IPS-18c (cell line): ENCODE results near the gene OBSCN.

Source experiments
- H3K4me3 ChIP-seq: 2 replicates; pipeline ENCODE4 v1.7.0; 2013; ENCODE audit warnings: low read depth, mild to moderate bottlenecking, low read length, moderate library complexity; ENCODE audit not compliant: insufficient read depth
- H3K9me3 ChIP-seq: one replicate; pipeline ENCODE4 v1.6.1; 2013; ENCODE audit warnings: mild to moderate bottlenecking, low read length, moderate library complexity; ENCODE audit not compliant: control insufficient read depth, insufficient read depth

The OBSCN gene

DNA sequence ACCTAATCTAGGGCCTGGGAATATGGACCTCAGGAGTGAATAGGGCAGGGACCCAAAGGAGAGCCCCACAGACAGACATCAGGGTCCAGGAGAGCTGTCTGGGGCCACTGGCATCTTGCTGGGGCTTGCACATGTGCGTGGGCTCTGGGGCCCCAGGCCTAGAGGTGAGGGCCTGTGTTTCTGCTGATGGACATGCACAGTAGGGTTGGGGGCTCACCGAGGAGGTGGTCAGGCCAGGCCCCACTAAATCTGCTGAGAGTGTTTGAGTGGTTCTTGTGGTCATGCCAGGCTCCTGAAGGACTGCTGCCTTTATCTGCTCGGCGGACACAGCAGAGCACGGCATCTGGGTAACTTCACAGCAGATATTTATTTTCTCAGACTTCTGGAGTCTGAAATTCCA is 87.4 kb downstream of the OBSCN start:
- Histone ChIP-seq H3K4me3 (no peak overlapping the region), H3K9me3 (peaks cover 9% of the 10 kb centered on the region)

DNA sequence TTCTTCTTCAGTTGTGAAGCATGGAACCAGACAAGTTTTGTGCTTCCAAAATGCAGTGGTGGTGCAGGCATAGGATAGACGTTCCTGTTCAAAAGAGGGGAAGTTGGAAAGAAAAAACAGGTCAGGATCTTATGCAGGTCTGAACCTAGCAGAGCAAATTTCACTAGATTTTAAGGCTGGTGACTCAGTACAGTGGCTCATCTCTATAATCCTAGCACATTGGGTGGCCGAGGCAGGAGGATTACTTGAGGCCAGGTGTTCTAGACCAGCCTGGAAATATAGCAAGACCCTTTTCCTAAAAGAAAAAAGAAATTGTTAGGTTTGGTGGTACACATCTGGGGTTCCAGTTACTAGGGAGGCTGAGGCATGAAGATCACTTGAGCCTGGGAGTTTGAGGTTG is 88.1 kb downstream of the OBSCN start:
- no peak overlapping the region for H3K4me3 ChIP-seq
- H3K9me3 ChIP-seq = peaks cover 9% of the 10 kb centered on the region

DNA sequence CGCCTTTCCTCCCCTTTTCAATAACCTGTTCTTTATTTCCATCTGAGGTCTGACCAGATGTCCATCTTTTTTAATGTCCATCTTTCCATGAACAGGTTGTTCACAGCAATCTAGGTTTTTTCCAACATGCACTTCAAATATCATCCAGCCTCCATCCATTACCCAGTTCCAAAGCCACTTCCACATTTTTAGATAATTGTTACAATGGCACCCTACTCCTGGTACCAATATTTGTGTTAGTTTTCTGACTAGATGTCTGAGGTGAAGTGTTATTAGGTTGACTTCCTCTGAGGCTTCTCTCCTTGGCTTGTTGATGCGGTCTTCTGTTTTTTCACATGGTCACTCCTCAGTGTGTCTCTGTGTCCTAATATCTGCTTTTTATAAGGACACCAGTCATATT is 89.4 kb downstream of the OBSCN start:
- no peak overlapping the region for H3K4me3 ChIP-seq
- H3K9me3 ChIP-seq = peaks cover 6% of the 10 kb centered on the region

DNA sequence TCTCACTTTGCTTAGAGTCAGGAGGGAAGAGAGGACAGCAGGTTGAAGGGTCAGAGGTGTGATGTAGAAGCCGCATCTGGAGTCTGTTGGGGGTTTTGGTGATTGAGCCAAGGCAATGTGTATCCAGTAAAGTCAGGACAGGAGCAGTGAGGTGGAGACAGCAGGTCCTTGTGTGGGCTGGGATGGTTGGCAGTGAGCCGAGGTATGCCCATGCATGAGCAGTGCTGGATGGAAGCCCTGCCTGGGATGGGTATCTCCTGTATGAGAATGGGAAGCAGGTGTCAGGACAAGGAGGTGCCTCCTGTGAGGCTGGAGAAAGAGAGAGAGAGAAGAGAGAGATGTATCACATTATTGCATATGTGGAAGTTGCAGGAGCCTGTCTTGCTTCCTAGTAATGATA is 90.0 kb downstream of the OBSCN start:
- Histone ChIP-seq H3K4me3 (no peak overlapping the region), H3K9me3 (peaks cover 6% of the 10 kb centered on the region)

DNA sequence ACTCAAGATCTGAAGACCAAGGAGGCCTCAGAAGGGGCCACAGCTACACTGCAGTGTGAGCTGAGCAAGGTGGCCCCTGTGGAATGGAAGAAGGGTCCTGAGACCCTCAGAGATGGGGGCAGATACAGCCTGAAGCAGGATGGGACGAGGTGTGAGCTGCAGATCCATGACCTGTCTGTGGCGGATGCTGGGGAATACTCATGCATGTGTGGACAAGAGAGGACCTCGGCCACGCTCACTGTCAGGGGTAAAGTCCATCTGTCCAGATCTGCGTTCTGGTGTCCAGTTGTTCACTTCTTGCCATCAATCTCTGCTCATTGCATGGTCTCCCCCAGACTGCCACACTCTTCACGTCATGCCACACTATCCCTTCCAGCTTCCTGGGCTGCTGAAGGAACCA is 90.6 kb downstream of the OBSCN start:
- no peak overlapping the region for H3K4me3 ChIP-seq
- H3K9me3 ChIP-seq = peaks cover 6% of the 10 kb centered on the region

DNA sequence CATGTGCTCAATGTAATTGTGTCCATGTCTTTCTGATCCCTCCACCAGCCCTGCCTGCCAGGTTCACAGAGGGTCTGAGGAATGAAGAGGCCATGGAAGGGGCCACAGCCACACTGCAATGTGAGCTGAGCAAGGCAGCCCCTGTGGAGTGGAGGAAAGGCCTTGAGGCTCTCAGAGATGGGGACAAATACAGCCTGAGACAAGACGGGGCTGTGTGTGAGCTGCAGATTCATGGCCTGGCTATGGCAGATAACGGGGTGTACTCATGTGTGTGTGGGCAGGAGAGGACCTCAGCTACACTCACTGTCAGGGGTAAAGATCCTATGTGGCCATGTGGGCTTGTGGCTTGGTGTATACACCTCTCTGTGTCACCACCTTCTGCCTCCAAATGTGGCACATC is 91.4 kb downstream of the OBSCN start:
- peaks cover 6% of the 10 kb centered on the region for H3K9me3 ChIP-seq

DNA sequence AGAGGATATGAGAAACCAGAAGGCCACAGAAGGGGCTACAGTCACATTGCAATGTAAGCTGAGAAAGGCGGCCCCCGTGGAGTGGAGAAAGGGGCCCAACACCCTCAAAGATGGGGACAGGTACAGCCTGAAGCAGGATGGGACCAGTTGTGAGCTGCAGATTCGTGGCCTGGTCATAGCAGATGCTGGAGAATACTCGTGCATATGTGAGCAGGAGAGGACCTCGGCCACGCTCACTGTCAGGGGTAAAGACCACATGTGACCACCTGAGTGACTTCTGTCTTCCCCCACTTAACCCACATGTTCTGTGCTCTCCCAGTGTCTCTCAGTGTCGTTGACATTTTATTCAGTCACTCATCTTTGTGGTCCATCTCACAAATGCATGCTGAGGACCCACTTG is 92.1 kb downstream of the OBSCN start:
- Histone ChIP-seq H3K4me3 (no peak overlapping the region), H3K9me3 (peaks cover 4% of the 10 kb centered on the region)

More for the DNA sequence above, 91.4 kb downstream of the OBSCN start:
- H3K4me3 ChIP-seq = no peak overlapping the region

DNA sequence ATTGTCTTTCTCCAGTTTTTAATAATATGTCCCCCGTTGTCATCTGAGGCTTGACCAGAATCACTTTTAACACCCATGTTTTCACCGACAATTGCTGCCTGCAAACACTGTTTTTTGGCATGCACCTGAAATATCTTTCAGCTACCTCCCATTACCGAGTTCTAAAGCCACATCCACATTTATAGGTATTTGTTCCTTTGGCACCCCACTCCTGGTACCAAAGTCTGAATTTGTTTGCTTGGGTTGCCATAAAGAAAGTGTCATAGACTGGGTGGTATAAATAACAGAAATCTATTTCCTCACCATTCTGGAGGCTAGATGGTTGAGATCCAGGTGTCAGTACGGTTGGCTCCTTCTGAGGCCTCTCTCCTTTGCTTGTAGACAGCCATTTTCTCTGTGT is 94.2 kb downstream of the OBSCN start:
- H3K9me3 ChIP-seq = peaks cover 2% of the 10 kb centered on the region
- no peak overlapping the region for H3K4me3 ChIP-seq

DNA sequence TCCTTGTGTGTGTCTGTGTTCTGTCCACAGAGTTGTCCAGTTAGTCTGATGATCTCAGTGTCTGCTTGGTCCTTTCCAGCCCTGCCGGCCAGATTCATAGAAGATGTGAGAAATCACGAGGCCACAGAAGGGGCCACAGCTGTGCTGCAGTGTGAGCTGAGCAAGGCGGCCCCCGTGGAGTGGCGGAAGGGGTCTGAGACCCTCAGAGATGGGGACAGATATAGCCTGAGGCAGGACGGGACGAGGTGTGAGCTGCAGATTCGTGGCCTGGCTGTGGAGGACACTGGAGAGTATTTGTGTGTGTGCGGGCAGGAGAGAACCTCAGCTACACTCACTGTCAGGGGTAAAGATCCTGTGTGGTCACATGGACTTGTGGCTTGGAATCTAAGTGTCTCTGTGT is 95.8 kb downstream of the OBSCN start:
- Histone ChIP-seq H3K4me3 (no peak overlapping the region), H3K9me3 (peaks cover 2% of the 10 kb centered on the region)

DNA sequence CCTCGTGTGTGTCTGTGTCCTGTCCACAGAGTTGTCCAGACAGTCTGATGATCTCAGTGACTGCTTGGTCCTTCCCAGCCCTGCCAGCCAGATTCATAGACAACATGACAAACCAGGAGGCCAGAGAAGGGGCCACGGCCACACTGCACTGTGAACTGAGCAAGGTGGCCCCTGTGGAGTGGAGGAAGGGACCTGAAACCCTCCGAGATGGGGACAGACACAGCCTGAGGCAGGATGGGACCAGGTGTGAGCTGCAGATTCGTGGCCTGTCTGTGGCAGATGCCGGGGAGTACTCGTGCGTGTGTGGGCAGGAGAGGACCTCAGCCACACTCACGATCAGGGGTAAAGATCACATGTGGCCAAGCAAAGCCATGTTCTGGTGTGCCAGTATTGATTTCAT is 96.4 kb downstream of the OBSCN start:
- no peak overlapping the region for H3K4me3 ChIP-seq
- no peaks in the 10 kb centered on the region for H3K9me3 ChIP-seq

DNA sequence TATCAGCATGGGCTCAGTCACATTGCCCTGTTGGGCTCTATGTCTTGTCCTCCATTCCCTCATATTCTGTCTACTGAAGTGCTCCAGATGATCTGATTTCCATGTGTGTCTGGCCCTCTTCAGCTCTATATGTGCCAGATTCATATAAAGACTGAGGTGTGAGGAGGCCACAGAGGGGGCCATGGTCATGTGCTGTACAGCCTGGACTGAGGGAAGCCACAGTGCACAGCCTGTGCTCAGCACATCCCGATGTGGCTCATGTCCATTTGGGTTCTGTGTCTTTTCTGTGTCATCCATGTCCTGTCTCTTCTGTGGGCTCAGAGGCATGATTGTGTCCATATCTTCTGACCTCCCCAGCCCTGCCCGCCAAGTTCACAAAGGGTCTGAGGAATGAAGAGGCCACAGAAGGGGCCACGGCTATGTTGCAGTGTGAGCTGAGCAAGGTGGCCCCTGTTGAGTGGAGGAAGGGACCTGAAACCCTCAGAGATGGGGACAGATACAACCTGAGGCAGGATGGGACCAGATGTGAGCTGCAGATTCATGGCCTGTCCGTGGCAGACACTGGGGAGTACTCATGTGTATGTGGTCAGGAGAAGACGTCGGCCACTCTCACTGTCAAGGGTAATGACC is 97.0 kb downstream of the OBSCN start:
- Histone ChIP-seq H3K4me3 (no peak overlapping the region), H3K9me3 (no peaks in the 10 kb centered on the region)

DNA sequence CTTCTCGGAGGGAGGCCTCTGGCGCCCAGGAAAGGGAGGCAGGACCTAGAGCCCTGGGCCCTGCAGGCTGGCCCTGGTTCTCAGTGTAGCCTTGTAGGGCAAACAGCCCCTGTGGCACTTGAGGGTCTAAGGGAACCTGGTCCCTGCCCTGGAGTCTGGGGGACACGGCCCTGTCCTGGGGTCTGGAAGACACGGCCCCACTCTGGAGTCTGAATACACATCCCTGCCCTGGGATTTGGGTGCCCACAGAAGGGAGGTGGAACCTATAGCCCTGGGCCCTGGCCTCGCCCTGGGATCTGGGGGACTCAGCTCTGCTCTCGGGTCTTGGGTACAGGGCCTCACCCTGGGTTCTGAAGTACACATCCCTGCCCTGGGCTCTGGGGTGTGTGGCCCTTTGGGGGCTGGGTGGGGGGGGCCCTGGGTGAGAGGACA is 97.9 kb downstream of the OBSCN start:
- Histone ChIP-seq H3K9me3 (no peaks in the 10 kb centered on the region), H3K4me3 (no peak overlapping the region)

DNA sequence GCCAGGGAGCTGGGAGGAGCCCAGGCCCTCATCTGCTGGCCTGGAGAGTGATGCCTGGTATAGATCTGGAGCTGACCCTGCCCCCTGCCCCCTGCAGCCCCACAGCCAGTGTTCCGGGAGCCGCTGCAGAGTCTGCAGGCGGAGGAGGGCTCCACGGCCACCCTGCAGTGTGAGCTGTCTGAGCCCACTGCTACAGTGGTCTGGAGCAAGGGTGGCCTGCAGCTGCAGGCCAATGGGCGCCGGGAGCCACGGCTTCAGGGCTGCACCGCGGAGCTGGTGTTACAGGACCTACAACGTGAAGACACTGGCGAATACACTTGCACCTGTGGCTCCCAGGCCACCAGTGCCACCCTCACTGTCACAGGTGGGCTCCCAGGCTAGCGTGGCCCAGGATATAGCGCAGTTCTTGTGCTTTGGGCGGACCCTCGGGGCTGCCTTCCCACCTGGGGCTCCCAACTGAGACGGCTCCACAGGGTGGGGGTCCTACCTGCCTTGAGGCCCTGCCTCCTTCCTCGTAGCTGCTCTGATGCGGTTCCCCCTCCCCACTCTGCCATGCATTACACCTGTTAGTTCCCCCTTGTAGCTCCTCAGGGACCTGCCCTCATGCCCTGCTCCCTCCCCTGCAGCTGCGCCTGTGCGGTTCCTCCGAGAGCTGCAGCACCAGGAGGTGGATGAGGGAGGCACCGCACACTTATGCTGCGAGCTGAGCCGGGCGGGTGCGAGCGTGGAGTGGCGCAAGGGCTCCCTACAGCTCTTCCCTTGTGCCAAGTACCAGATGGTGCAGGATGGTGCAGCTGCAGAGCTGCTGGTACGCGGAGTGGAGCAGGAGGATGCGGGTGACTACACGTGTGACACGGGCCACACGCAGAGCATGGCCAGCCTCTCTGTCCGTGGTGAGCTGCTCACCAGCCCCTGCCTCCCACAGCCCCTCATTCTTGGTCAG is 98.7 kb downstream of the OBSCN start:
- Histone ChIP-seq H3K4me3 (no peak overlapping the region), H3K9me3 (no peaks in the 10 kb centered on the region)

DNA sequence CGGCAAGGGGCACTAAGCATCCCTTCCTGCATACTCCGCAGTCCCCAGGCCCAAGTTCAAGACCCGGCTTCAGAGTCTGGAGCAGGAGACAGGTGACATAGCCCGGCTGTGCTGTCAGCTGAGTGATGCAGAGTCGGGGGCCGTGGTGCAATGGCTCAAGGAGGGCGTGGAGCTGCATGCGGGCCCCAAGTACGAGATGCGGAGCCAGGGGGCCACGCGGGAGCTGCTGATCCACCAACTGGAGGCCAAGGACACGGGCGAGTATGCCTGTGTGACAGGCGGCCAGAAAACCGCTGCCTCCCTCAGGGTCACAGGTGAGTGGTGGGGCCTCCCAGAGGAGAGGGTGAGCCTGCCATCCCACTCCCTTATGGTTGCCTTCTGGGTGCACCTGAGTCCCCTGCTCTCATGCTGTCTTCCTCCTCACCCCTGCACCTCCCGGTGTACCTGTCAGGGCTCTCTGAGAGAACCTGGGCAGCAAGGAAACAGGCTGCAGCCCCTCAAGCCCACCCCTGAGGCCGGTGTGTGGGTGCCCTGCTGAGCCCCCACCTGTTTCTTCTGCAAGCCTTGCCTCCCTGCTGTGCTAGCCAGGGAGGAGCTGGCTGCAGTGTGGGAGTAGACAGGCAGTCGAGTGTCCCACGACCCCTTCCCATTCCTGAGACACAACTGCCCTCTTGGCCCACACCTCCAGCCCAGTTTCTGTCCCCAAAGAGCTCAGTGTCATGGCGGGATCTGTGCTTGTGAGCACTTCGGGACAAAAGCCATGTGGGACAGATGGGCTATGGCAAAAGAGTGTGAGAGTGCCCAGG is 99.6 kb downstream of the OBSCN start:
- H3K4me3 ChIP-seq = no peak overlapping the region

DNA sequence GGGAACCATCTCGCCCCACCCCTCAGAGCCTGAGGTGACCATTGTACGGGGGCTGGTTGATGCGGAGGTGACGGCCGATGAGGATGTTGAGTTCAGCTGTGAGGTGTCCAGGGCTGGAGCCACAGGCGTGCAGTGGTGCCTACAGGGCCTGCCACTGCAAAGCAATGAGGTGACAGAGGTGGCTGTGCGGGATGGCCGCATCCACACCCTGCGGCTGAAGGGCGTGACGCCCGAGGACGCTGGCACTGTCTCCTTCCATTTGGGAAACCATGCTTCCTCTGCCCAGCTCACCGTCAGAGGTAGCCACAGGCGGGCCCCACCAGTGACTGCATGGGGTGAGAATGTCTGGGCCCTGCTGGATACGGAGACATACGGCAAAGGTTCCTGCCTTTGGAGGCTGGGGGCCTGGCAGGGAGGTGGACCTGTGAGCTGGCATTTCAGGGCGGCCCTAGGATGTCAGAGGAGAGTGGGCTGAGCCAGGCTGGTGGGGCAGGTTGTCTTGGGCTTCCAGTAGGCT is 100.3 kb downstream of the OBSCN start:
- Histone ChIP-seq H3K9me3 (peaks cover 7% of the 10 kb centered on the region), H3K4me3 (no peak overlapping the region)

More for the DNA sequence above, 99.6 kb downstream of the OBSCN start:
- peaks cover 4% of the 10 kb centered on the region for H3K9me3 ChIP-seq

DNA sequence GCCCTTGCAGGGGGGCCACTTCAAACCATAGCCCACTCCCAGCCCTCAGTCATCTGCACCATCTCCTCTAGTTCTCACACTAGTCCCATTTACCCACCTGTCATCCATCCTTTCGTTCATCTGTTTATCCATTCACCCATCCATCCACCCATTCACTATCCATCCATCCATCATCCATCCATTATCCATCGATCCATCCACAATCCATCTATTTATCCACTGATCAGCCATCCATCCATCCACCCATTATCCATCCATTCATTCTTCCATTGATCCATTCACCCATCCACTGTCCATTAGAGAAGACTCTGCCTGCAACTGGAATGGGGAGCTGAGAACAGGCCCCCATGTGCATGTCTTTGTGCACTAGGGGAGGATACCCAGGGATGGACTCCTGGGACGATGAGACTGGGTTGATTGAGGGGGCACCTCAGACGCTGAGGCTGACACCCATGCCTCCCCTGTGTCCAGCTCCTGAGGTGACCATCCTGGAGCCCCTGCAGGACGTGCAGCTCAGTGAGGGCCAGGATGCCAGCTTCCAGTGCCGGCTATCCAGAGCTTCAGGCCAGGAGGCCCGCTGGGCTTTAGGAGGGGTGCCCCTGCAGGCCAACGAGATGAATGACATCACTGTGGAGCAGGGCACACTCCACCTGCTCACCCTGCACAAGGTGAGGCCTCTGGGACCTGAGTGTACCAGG is 100.9 kb downstream of the OBSCN start:
- H3K4me3 ChIP-seq = no peak overlapping the region
- H3K9me3 ChIP-seq = peaks cover 8% of the 10 kb centered on the region
